G401 (cell line): ENCODE measurements around the gene OR2A42. TPM values are rescaled to one million over a fixed set of nuclear protein-coding genes. Genes with fewer than 3 reads are reported as not detected.
"Not testable (repeated sequence)": the region's sequence is repeated elsewhere in the genome, so short reads cannot be mapped to it uniquely, and the experiment has no call there.

Source experiments
- DNase-seq: peaks from one replicate; pipeline ENCODE4 v3.0.0-alpha.2; 2015; ENCODE audit warnings: low spot score
- in situ Hi-C: cut with HindIII; loops from 2 replicates; pipeline ENCODE4 v1.10.0; 2016; ENCODE audit warnings: low sequenced_read_pairs, mixed read lengths
- total RNA-seq: library from RNA; depleted of rRNA; stranded (reverse); fragments of >200 nt; shearing (Covaris generic); gene quantifications from 2 replicates; pipeline ENCODE4 v1.2.3, GENCODE V29; 2014

Gene OR2A42
- total RNA-seq, 1 experiment from 2014 or later = not detected

- DNase-seq, in situ Hi-C loops: not testable (repeated sequence)
Observed at GRCh38 chr7:144228810-144229209, 10.6 kb downstream of the OR2A42 start.

DNA sequence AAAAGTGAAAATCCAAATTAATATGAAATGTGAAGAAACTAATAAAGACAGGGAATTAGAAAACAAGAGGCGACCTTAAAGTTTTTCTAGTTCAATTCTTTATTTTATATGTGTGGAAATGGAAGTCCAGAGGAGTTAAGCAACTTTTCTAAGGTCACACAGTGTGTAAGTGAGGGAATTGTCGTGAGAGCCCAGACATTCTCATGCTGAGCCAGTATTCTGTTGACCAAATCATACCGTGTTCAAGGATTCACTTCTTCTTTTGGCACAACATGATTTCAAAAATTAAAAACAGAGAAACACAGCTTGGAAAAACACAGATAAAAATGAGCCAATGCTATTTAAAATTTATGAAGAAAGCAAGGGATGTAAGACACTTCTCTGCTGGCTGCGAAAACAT is 12.5 kb downstream of the OR2A42 start:
- in situ Hi-C loops, DNase-seq: not testable (repeated sequence)

DNA sequence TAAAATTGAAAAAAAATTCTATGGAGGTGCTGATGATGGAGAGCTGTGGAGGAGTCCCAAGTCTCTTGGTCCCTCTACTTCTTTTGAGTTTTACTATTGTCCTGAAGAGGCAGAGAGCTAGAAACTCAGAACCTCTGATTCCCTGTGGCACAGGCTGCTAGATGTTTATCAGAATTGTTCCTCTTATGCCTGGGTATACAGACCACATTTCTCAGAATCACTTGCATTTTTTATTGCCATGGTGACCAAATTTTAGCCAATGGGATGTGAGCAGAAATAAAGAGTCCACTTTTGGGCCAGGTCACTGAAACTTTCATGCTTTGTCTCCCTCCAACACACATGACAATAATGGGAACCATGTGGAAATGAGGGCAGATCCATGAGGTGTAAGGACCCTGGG is 15.7 kb downstream of the OR2A42 start:
- in situ Hi-C loops, DNase-seq: not testable (repeated sequence)

- in situ Hi-C loops, DNase-seq: not testable (repeated sequence)
Observed at GRCh38 chr7:144220531-144220930, 18.9 kb downstream of the OR2A42 start.

DNA sequence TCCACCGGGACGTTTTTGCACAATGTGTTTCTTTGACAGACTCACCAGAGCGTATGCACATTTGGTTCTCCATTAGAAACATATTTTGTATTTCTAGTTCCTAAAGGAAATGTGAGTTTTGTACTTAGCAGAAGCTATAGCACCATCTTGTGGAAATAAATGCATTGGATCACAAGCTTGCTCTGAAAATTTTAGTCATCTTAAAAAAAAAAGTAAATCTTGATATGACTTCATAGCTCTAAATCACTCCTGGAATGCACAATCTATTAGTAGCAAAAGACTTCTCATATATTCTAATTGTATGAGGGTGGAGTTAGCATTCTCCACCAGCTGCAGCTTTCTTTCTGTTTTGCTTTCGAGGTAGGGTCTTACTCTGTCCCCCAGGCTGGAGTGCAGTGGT is 20.3 kb downstream of the OR2A42 start:
- in situ Hi-C loops, DNase-seq: not testable (repeated sequence)

GRCh38 chr7:144218581-144218980 is 20.8 kb downstream of the OR2A42 start:
- DNase-seq, in situ Hi-C loops: not testable (repeated sequence)

DNA sequence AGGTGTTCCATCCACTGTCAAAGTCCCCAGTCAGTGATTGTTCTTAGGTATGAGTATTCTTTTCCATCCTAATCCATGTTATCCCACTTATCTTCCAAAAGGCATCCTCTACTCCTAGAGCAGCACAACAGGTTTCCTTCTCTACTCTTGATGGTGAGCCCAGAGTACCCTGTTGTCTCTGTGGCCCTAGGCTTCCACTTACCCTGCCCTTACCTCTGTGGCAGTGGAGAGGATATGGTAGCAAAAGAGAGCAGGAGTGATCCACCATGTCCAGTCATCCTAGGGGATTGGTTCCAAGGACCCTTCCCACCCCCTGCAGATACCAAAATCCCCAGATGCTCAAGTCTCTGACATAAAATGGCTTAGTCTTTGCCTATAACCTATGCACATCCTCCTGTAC is 22.2 kb downstream of the OR2A42 start:
- in situ Hi-C loops = not testable (repeated sequence)

DNA sequence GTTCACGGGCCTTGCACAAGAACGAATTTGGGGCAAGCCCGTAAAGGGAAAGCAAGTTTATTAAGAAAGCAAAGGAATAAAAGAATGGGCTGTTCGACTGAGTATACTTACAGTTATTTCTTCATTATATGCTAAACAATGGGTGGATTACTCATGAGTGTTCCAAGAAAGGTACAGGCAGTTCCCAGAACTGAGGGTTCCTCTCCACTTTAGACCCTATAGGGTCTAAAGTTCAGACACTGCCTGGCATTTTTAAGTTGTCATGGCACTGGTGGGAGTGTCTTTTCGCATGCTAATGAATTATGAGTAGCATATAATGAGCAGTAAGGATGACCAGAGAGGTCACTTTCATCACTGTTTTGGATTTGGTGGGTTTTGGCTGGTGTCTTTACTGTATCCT is 34.1 kb downstream of the OR2A42 start:
- in situ Hi-C loops, DNase-seq: not testable (repeated sequence)

More for the DNA sequence above, 22.2 kb downstream of the OR2A42 start:
- DNase-seq = not testable (repeated sequence)

DNA sequence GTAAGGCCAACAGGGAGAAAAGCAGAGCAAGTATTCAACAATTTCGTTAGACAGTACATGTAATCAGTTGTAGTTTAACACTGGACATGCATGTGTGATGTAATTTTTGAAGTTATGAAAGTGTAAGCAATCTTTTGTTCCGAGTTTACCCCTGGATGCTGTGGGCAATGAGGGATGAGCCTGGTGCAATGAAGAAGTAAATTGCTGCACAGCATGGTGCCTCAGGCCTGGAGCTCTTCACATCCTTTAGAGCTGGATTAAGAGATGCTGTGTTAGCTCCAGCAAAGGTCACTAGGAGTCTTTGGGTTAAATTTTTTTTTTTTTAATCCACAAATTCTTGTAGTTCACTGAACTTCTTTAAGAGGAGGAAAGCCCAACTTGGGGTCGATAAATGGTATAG is 36.3 kb downstream of the OR2A42 start:
- DNase-seq, in situ Hi-C loops: not testable (repeated sequence)

GRCh38 chr7:144201978-144202377 is 37.4 kb downstream of the OR2A42 start:
- DNase-seq, in situ Hi-C loops: not testable (repeated sequence)

DNA sequence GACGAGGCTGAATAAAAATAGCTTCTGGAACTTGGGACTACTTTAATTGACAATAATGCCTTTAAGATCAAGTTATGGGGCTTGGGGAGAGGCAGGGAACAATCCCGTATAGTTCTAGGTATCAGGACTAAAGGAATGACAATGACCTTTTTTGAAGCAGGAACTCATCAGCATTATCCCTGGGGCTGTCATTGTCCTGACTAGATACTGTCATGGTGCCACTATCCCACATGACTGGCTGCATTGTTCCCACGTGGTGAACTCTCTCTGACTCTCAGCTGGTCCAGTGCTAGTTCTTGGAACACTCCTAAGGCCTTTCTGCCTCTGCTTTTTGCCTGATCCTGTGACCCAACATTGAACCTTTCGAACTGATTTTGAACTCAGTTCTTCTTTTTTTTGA is 40.5 kb downstream of the OR2A42 start:
- DNase-seq, in situ Hi-C loops: not testable (repeated sequence)

DNA sequence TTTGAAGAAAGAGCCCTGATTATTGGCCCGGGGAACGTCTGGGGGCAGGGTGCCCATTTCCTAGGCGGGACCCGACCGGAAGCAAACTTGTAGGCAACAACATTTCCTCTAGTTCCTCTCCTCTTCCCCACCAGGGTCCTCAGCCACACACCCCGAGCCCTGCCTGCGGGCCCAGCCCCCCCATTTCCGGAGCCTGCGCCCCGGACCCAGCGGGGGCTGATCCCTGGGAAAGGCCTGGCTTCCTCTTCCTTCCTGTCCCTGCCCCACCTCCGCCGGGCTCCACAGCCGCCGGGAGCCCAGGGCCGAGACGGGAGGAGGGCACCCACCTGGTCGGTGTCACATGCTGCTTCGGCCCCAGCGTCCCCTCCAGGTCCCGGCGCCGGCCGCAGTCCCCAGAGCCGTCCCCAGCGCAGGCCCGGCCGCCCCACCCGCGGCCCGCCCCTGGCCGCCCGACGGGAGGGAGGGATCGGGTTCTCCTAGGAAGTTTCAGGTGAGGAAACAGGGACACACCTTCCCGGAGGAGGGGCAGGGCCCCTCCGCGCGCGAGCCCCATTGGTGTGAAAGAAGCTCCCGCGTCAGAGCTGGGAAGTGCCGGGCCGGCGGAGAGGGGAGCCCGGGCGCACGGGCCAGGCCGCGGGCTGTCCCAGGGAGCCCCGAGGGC is 44.1 kb downstream of the OR2A42 start, which contains the start of gene ARHGEF35:
TSS of gene ARHGEF35 (minus strand) at position 622 of the 661 bp plus-strand sequence. CDS start 7,450 bp downstream, outside the sequence.
- in situ Hi-C loops, DNase-seq: not testable (repeated sequence)

DNA sequence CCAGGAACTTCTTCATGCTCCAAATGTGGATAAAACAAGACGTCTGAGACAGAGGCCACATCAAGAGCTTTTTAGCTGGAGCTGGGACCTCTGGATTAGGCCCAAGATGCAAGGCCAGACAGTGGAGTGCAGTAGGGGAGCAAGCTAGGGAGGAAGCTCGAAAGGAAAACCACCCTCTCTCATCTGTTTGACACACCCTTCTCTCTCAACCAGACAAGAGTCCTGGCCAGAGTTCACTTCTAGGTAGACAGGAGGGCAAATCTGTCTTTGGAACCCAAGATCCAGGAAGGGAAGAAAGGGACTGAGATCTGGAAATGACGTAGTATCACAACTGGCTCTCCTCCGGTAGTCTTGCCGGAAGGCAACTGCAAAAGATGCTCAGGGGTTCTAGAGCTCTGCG is 45.0 kb downstream of the OR2A42 start:
- in situ Hi-C loops, DNase-seq: not testable (repeated sequence)

DNA sequence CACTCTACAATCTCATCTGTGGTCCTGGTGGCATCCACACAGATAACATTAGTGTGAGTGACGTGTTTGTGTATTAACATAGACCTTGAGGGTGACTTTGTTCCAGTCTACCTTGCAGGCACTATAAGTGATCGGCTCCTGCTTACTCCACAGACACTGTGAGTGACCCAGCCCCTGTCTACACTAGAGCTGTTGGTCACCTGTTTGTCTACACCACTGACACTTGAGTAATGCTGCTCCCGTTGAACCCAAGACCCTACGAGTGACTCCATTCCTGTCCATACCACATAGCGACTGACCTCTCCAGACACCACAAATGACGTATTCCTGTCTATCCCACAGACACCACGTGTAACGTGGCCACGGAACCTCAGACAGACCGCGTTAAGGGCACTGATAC is 45.6 kb downstream of the OR2A42 start:
- DNase-seq, in situ Hi-C loops: not testable (repeated sequence)

DNA sequence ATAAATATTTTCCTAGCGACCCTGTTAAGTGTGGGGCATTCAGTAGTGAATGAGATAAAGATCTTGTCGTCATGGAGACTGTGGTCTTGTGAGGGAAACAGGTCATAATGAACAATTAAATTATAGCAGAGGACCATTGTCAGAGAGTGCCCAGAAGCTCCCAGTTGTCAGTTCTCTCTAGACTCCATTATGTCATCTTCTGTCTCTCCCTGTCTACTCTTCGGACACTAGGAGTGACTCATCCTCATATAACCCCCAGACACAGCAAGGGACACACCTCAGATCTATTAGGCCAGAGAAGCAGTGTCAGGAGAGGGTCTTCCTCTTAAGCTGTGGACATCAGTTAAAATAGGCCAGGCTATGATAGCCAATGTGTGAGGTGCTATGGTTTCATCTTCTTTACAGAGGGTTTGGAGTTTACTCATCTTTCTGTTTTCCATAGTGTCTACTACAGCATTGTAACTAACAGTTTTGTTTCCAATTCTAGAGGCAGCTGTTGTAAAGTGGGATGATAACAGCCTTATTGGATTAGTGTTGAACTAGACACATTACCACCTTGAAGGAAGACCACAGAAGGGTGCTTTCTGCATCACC is 50.7 kb downstream of the OR2A42 start:
- in situ Hi-C loops, DNase-seq: not testable (repeated sequence)

- DNase-seq, in situ Hi-C loops: not testable (repeated sequence)
Observed at GRCh38 chr7:144187848-144188247, 51.6 kb downstream of the OR2A42 start.

- in situ Hi-C loops, DNase-seq: not testable (repeated sequence)
Observed at GRCh38 chr7:144183166-144183565, 56.2 kb downstream of the OR2A42 start, which contains the start of gene CTAGE4. Gene CTAGE4, plus strand, starts transcription at chr7:144183466. Its CDS starts 38 bp downstream, at chr7:144183504.

GRCh38 chr7:144179165-144179479 is 60.3 kb downstream of the OR2A42 start:
- in situ Hi-C loops, DNase-seq: not testable (repeated sequence)

DNA sequence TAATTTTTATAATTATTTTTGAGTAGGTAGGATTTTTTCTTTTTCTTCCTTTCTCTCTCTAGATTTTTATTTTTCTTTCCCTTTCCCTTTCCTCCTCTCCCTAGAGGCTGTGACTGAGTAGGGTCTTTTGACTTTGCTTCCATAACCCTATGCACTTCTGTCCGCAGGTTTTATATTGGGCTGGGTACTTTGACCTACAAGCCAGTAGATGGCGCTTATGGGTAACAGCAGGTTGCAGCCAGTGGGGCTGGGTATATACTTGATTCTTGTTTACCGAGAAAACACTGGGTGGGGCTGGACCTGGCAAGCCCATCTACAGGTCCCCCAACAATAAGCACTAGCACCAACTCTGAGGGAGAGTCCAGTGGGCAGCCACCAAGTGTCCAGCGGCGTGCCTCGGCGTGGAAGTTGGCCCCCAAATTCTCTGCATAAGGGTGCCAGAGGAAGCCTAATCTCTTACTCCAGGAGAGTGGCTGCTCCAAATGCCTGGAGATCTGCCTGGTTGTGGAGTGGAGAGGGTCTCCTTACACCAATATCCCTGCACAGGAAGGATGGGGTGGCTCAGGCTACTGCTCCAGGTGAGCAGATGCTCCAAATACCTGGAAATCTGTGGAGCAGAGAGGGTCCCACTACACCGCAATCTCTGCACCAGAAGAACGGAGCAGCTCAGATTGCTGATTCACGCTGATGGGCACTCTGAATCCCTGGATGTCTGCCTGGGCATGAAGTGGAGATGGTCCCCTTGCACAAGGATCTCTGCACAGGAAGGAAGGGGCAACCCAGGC is 60.8 kb downstream of the OR2A42 start:
- in situ Hi-C loops, DNase-seq: not testable (repeated sequence)
